DOHH2 (cell line): ENCODE data around the gene PHACTR1.
A peak's percentile ranks its signal among the peaks of the same experiment; 100 is the strongest.

Experiments
- H3F3A ChIP-seq: fragments of 200-600 bp; sonication (generic), shearing (Covaris generic); 2 replicates; pipeline ENCODE4 v1.6.0; 2016; ENCODE audit warnings: antibody characterized with exemption, mild to moderate bottlenecking; ENCODE audit not compliant: control insufficient read depth, insufficient read depth
- H3K27ac ChIP-seq: fragments of 200-600 bp; sonication (generic); 2 replicates; pipeline ENCODE4 v1.5.1; 2014; ENCODE audit warnings: low read depth, mild to moderate bottlenecking, low read length, moderate library complexity
- H3K27me3 ChIP-seq: fragments of 200-600 bp; sonication (generic); 2 replicates; pipeline ENCODE4 v1.6.1; 2014; ENCODE audit warnings: mild to moderate bottlenecking, low read length, mixed read lengths; ENCODE audit not compliant: control insufficient read depth
- H3K36me3 ChIP-seq: fragments of 200-600 bp; sonication (generic); 2 replicates; pipeline ENCODE4 v1.6.1; 2014; ENCODE audit warnings: mild to moderate bottlenecking, low read length, moderate library complexity, mixed read lengths; ENCODE audit not compliant: control insufficient read depth
- H3K4me1 ChIP-seq: fragments of 200-600 bp; sonication (generic); 2 replicates; pipeline ENCODE4 v1.6.1; 2014; ENCODE audit warnings: mild to moderate bottlenecking, low read length, mixed read lengths; ENCODE audit not compliant: control insufficient read depth
- H3K4me2 ChIP-seq: fragments of 200-600 bp; sonication (generic); 2 replicates; pipeline ENCODE4 v1.6.0; 2014; ENCODE audit warnings: mild to moderate bottlenecking, low read length, moderate library complexity
- H3K4me3 ChIP-seq: fragments of 200-600 bp; sonication (generic); 2 replicates; pipeline ENCODE4 v1.5.1; 2014; ENCODE audit warnings: mild to moderate bottlenecking, low read length, mixed read lengths
- H3K79me2 ChIP-seq: fragments of 200-600 bp; sonication (generic); 2 replicates; pipeline ENCODE4 v1.6.1; 2014; ENCODE audit warnings: mild to moderate bottlenecking, low read length, mixed read lengths; ENCODE audit not compliant: control insufficient read depth
- H3K9me2 ChIP-seq: fragments of 200-600 bp; sonication (generic); replicated peaks from 2 replicates; pipeline ENCODE4 v1.6.1; 2014; ENCODE audit warnings: mild to moderate bottlenecking, low read length, mixed read lengths; ENCODE audit not compliant: control insufficient read depth
- H3K9me3 ChIP-seq: fragments of 200-600 bp; sonication (generic); 2 replicates; pipeline ENCODE4 v1.6.1; 2014; ENCODE audit warnings: antibody characterized with exemption, low read length, mixed read lengths; ENCODE audit not compliant: control insufficient read depth, insufficient read depth
- H4K20me1 ChIP-seq: fragments of 200-600 bp; sonication (generic); 2 replicates; pipeline ENCODE4 v1.6.0; 2014; ENCODE audit warnings: low read depth, mild to moderate bottlenecking, antibody characterized with exemption, low read length, moderate library complexity; ENCODE audit not compliant: control insufficient read depth, insufficient read depth
- CTCF ChIP-seq: fragments of 200-600 bp; sonication (generic); IDR thresholded peaks from one replicate; pipeline ENCODE4 v1.5.1; 2014; ENCODE audit warnings: antibody characterized with exemption, mild to moderate bottlenecking, low read depth, low read length; ENCODE audit not compliant: poor library complexity, severe bottlenecking
- EZH2phosphoT487 ChIP-seq: fragments of 200-600 bp; sonication (generic); IDR thresholded peaks from 2 replicates; pipeline ENCODE4 v1.6.1; 2017; ENCODE audit warnings: borderline replicate concordance, mild to moderate bottlenecking, antibody characterized with exemption, low read length, moderate library complexity, mixed read lengths

The PHACTR1 gene

GRCh38 chr6:13142611-13143010, 426.0 kb downstream of the PHACTR1 start:
- H4K20me1 ChIP-seq, result no peaks in the 10 kb centered on the region
- TF ChIP-seq CTCF, result no peak
- TF ChIP-seq EZH2phosphoT487, result no peak
- H3K36me3 ChIP-seq, result no peaks in the 10 kb centered on the region
- no peaks in the 10 kb centered on the region for H3K9me3 ChIP-seq
- H3K27ac ChIP-seq, result no peak overlapping the region
- no peaks in the 10 kb centered on the region for H3K79me2 ChIP-seq
- no peaks in the 10 kb centered on the region for H3K27me3 ChIP-seq
- H3K9me2 ChIP-seq, result no peaks in the 10 kb centered on the region
- H3K4me2 ChIP-seq, result no peak overlapping the region
- H3K4me1 ChIP-seq, result peaks cover 6% of the 10 kb centered on the region
- H3K4me3 ChIP-seq, result no peak overlapping the region
- H3F3A ChIP-seq, result no peaks in the 10 kb centered on the region

- TF ChIP-seq CTCF, result no peak
- TF ChIP-seq EZH2phosphoT487, result no peak
- Histone ChIP-seq H3K4me2 (no peak overlapping the region), H3K4me3 (no peak overlapping the region), H3K9me2 (no peaks in the 10 kb centered on the region), H3F3A (no peaks in the 10 kb centered on the region), H3K9me3 (no peaks in the 10 kb centered on the region), H3K36me3 (no peaks in the 10 kb centered on the region), H3K27ac (no peak overlapping the region), H3K27me3 (no peaks in the 10 kb centered on the region), H3K79me2 (no peaks in the 10 kb centered on the region), H3K4me1 (no peaks in the 10 kb centered on the region), H4K20me1 (no peaks in the 10 kb centered on the region)
Measured at GRCh38 chr6:13146442-13146841, 429.9 kb downstream of the PHACTR1 start.

GRCh38 chr6:13147376-13147775, 430.8 kb downstream of the PHACTR1 start:
- no peaks in the 10 kb centered on the region for H3K9me3 ChIP-seq
- no peaks in the 10 kb centered on the region for H4K20me1 ChIP-seq
- TF ChIP-seq EZH2phosphoT487 (no peak), CTCF (no peak)
- no peaks in the 10 kb centered on the region for H3K4me1 ChIP-seq
- H3K4me2 ChIP-seq, result no peak overlapping the region
- H3K79me2 ChIP-seq, result no peaks in the 10 kb centered on the region
- no peak overlapping the region for H3K27ac ChIP-seq
- no peaks in the 10 kb centered on the region for H3K36me3 ChIP-seq
- no peaks in the 10 kb centered on the region for H3F3A ChIP-seq
- H3K9me2 ChIP-seq, result no peaks in the 10 kb centered on the region
- no peak overlapping the region for H3K4me3 ChIP-seq
- no peaks in the 10 kb centered on the region for H3K27me3 ChIP-seq

- H3K4me2 ChIP-seq, result no peak overlapping the region
- no peaks in the 10 kb centered on the region for H4K20me1 ChIP-seq
- H3K27ac ChIP-seq, result no peak overlapping the region
- H3K27me3 ChIP-seq, result 0 out of 2 replicates have a peak, but pooled peaks cover 2% of the 10 kb centered on the region
- no peak overlapping the region for H3K4me3 ChIP-seq
- no peaks in the 10 kb centered on the region for H3K4me1 ChIP-seq
- H3K36me3 ChIP-seq, result no peaks in the 10 kb centered on the region
- no peaks in the 10 kb centered on the region for H3K9me3 ChIP-seq
- H3F3A ChIP-seq, result no peaks in the 10 kb centered on the region
- TF ChIP-seq CTCF (peak; percentile 25), EZH2phosphoT487 (no peak)
- H3K9me2 ChIP-seq, result no peaks in the 10 kb centered on the region
- H3K79me2 ChIP-seq, result no peaks in the 10 kb centered on the region
Measured at GRCh38 chr6:13147782-13148181, 431.2 kb downstream of the PHACTR1 start.
